Thymus (tissue), 11 donors: ENCODE results near the gene PRKN. TPM values are rescaled to one million over a fixed set of nuclear protein-coding genes. Genes with fewer than 3 reads are reported as not detected.

Experiments used
- DNase-seq, 9 donors: peaks; one replicate each; pipeline ENCODE4 v3.0.0-alpha.2; 2013; ENCODE audit warnings: low spot score in 9 of 9, low read depth in 6 of 9, missing footprints in 1 of 9
- H3K27ac ChIP-seq, 2 donors: one replicate each; pipeline ENCODE4 v1.5.1; 2013; ENCODE audit warnings: control low read depth in 1 of 2, low read depth in 1 of 2, low read length in 1 of 2, mild to moderate bottlenecking in 1 of 2, moderate library complexity in 1 of 2
- H3K27me3 ChIP-seq, 2 donors: one replicate each; pipeline ENCODE4 v1.5.1; 2013; ENCODE audit warnings: low read length in 1 of 2; ENCODE audit not compliant: control insufficient read depth in 2 of 2, insufficient read depth in 1 of 2
- H3K36me3 ChIP-seq, 2 donors: one replicate each; pipeline ENCODE4 v1.5.1; 2013; ENCODE audit warnings: low read length in 1 of 2, mild to moderate bottlenecking in 1 of 2, moderate library complexity in 1 of 2; ENCODE audit not compliant: control insufficient read depth in 2 of 2, insufficient read depth in 2 of 2
- H3K4me1 ChIP-seq, 2 donors: one replicate each; pipeline ENCODE4 v1.5.1; 2013; ENCODE audit warnings: low read length in 2 of 2; ENCODE audit not compliant: control insufficient read depth in 2 of 2, insufficient read depth in 2 of 2
- H3K4me3 ChIP-seq, 2 donors: one replicate each; pipeline ENCODE4 v1.5.1; 2013; ENCODE audit warnings: low read length in 2 of 2, control low read depth in 1 of 2, mild to moderate bottlenecking in 1 of 2
- H3K9me3 ChIP-seq, 2 donors: one replicate each; pipeline ENCODE4 v1.5.1; 2013; ENCODE audit warnings: low read length in 1 of 2, mild to moderate bottlenecking in 1 of 2; ENCODE audit not compliant: control insufficient read depth in 2 of 2, insufficient read depth in 1 of 2
- WGBS: extraction: QIAGEN DNeasy Blood & Tissue Kit; methylation state at CpG from one replicate; pipeline ENCODE4 v1.1.7; 2013; 5-methylcytosine and 5-hydroxymethylcytosine counted together
- polyA plus RNA-seq: library from polyadenylated mRNA; stranded (reverse); fragments of 200-250 nt; gene quantifications from one replicate; pipeline ENCODE4 v1.2.3, GENCODE V29; 2013
- total RNA-seq: library from RNA; stranded (reverse); fragments of 120-200 nt; gene quantifications from one replicate; pipeline ENCODE4 v1.2.4, GENCODE V29; 2013
- donor health status: healthy.

PRKN gene
- total and polyA plus RNA-seq, 2 donors, result 0.48 to 0.71 TPM

GRCh38 chr6:162211777-162212176, 515.8 kb downstream of the PRKN start:
- Histone ChIP-seq H3K4me3 (no peak overlapping the region), H3K4me1 (no peaks in the 10 kb centered on the region), H3K9me3 (peaks cover 0 to 4% of the 10 kb centered on the region in 2 donors), H3K36me3 (no peaks in the 10 kb centered on the region), H3K27me3 (no peaks in the 10 kb centered on the region), H3K27ac (no peak overlapping the region)
- 91% methylated on average over 1 of the region's 1 CpG for WGBS
- DNase-seq, result no peak

GRCh38 chr6:162211022-162211421, 516.5 kb downstream of the PRKN start:
- Histone ChIP-seq H3K27ac (no peak overlapping the region), H3K36me3 (no peaks in the 10 kb centered on the region), H3K4me3 (no peak overlapping the region), H3K9me3 (peaks cover 0 to 4% of the 10 kb centered on the region in 2 donors), H3K27me3 (no peaks in the 10 kb centered on the region), H3K4me1 (no peaks in the 10 kb centered on the region)
- 88% methylated on average over 3 of the region's 3 CpGs for WGBS
- no peak for DNase-seq

GRCh38 chr6:162203287-162203686, 524.3 kb downstream of the PRKN start:
- DNase-seq, result no peak
- H3K27me3 ChIP-seq, result no peaks in the 10 kb centered on the region
- WGBS, result 92% methylated on average over 5 of the region's 5 CpGs
- no peak overlapping the region for H3K27ac ChIP-seq
- no peak overlapping the region for H3K4me3 ChIP-seq
- peaks cover 0 to 4% of the 10 kb centered on the region in 2 donors for H3K9me3 ChIP-seq
- H3K4me1 ChIP-seq, result no peaks in the 10 kb centered on the region
- no peaks in the 10 kb centered on the region for H3K36me3 ChIP-seq

GRCh38 chr6:162200945-162201690, 526.4 kb downstream of the PRKN start:
- no peak for DNase-seq
- Histone ChIP-seq H3K4me1 (no peaks in the 10 kb centered on the region), H3K27ac (no peak overlapping the region), H3K36me3 (no peaks in the 10 kb centered on the region), H3K27me3 (no peaks in the 10 kb centered on the region), H3K4me3 (no peak overlapping the region), H3K9me3 (no peaks in the 10 kb centered on the region)
- 87% methylated on average over 9 of the region's 9 CpGs for WGBS

GRCh38 chr6:162200041-162200440, 527.5 kb downstream of the PRKN start:
- no peak for DNase-seq
- H3K4me3 ChIP-seq, result no peak overlapping the region

GRCh38 chr6:162198925-162199324, 528.6 kb downstream of the PRKN start:
- Histone ChIP-seq H3K4me1 (no peaks in the 10 kb centered on the region), H3K36me3 (no peaks in the 10 kb centered on the region), H3K4me3 (no peak overlapping the region), H3K9me3 (no peaks in the 10 kb centered on the region), H3K27me3 (no peaks in the 10 kb centered on the region), H3K27ac (no peak overlapping the region)
- no peak for DNase-seq
- 92% methylated on average over 3 of the region's 3 CpGs for WGBS

More at GRCh38 chr6:162200041-162200440, 527.5 kb downstream of the PRKN start:
- H3K27me3 ChIP-seq, result no peaks in the 10 kb centered on the region
- WGBS, result 96% methylated on average over 9 of the region's 9 CpGs
- no peak overlapping the region for H3K27ac ChIP-seq
- no peaks in the 10 kb centered on the region for H3K9me3 ChIP-seq
- H3K36me3 ChIP-seq, result no peaks in the 10 kb centered on the region
- no peaks in the 10 kb centered on the region for H3K4me1 ChIP-seq

GRCh38 chr6:162198076-162198475, 529.5 kb downstream of the PRKN start:
- Histone ChIP-seq H3K4me1 (no peaks in the 10 kb centered on the region), H3K27ac (no peak overlapping the region), H3K27me3 (no peaks in the 10 kb centered on the region), H3K4me3 (no peak overlapping the region), H3K36me3 (no peaks in the 10 kb centered on the region), H3K9me3 (no peaks in the 10 kb centered on the region)
- WGBS, result 86% methylated on average over 1 of the region's 1 CpG
- DNase-seq, result no peak

- no peak overlapping the region for H3K4me3 ChIP-seq
- 96% methylated on average over 2 of the region's 2 CpGs for WGBS
- H3K4me1 ChIP-seq, result no peaks in the 10 kb centered on the region
- H3K27ac ChIP-seq, result no peak overlapping the region
- no peaks in the 10 kb centered on the region for H3K36me3 ChIP-seq
- no peak for DNase-seq
- H3K27me3 ChIP-seq, result no peaks in the 10 kb centered on the region
- no peaks in the 10 kb centered on the region for H3K9me3 ChIP-seq
These were observed 532.1 kb downstream of the PRKN start for GRCh38 chr6:162195441-162195840.

GRCh38 chr6:162190981-162191380, 536.6 kb downstream of the PRKN start:
- Histone ChIP-seq H3K27ac (no peak overlapping the region), H3K27me3 (no peaks in the 10 kb centered on the region), H3K4me1 (no peaks in the 10 kb centered on the region), H3K9me3 (no peaks in the 10 kb centered on the region), H3K36me3 (no peaks in the 10 kb centered on the region), H3K4me3 (no peak overlapping the region)
- DNase-seq, result no peak
- WGBS, result 94% methylated on average over 6 of the region's 6 CpGs
